Measurements from ENCODE around the gene ADGRB3.

Gene ADGRB3

GRCh38 chr6:69232496-69232895 lies 597.4 kb downstream of the ADGRB3 start:
- TF ChIP-seq CTCF (IDR thresholded peaks at IDR 0.05): no peak
- H3K4me3 ChIP-seq (ENCODE audit: low read depth, low read length): no peak overlapping the region
- no peak overlapping the region for H3K27ac ChIP-seq
- no peaks in the 10 kb centered on the region for H3K4me1 ChIP-seq
- H3K27me3 ChIP-seq (ENCODE audit: control insufficient read depth, insufficient read depth, low read length): no peaks in the 10 kb centered on the region
- no peaks in the 10 kb centered on the region for H3K36me3 ChIP-seq (ENCODE audit: control insufficient read depth, insufficient read depth, low read length)
- H3K9ac ChIP-seq: no peak overlapping the region
- H2AFZ ChIP-seq: peak overlapping the region; percentile 68
- H3K4me2 ChIP-seq (ENCODE audit: low read length): no peak overlapping the region
- H3K79me2 ChIP-seq: no peaks in the 10 kb centered on the region
- no peaks in the 10 kb centered on the region for H3K9me3 ChIP-seq (ENCODE audit: control insufficient read depth, low read length)

- Histone ChIP-seq H3K4me1 (no peaks in the 10 kb centered on the region), H3K79me2 (no peaks in the 10 kb centered on the region), H3K9ac (no peak overlapping the region), H3K27me3 (ENCODE audit: control insufficient read depth, insufficient read depth, low read length) (no peaks in the 10 kb centered on the region), H3K36me3 (ENCODE audit: control insufficient read depth, insufficient read depth, low read length) (no peaks in the 10 kb centered on the region), H3K4me3 (ENCODE audit: low read depth, low read length) (no peak overlapping the region), H2AFZ (peak overlapping the region; percentile 68), H3K4me2 (ENCODE audit: low read length) (no peak overlapping the region), H3K9me3 (ENCODE audit: control insufficient read depth, low read length) (no peaks in the 10 kb centered on the region), H3K27ac (no peak overlapping the region)
- no peak for TF ChIP-seq CTCF (IDR thresholded peaks at IDR 0.05)
These were observed 597.9 kb downstream of the ADGRB3 start for GRCh38 chr6:69232911-69233448.

DNA sequence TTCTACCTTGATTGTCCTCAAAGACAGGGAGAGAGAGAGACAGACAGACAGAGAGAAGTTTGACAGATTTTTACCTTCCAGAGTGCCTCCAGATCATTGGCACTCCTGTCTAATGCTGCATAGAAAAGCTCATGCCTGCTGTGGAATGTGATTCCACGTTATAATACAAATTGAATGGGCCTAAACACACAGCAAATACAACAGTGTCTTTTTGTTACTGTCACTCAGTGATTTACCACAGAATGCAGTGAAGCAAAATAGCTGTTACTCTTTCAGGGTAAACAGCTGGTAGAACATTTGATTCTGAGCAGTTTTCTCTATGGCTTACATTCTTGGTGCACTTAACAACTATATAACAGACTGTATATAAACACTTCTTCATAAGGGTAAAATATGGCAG lies 603.0 kb downstream of the ADGRB3 start:
- TF ChIP-seq CTCF (IDR thresholded peaks at IDR 0.05): no peak
- no peaks in the 10 kb centered on the region for H3K36me3 ChIP-seq (ENCODE audit: control insufficient read depth, insufficient read depth, low read length)
- H3K9ac ChIP-seq: no peak overlapping the region
- no peak overlapping the region for H3K4me3 ChIP-seq (ENCODE audit: low read depth, low read length)
- H3K27me3 ChIP-seq (ENCODE audit: control insufficient read depth, insufficient read depth, low read length): no peaks in the 10 kb centered on the region
- no peak overlapping the region for H3K27ac ChIP-seq
- no peaks in the 10 kb centered on the region for H3K79me2 ChIP-seq
- H3K9me3 ChIP-seq (ENCODE audit: control insufficient read depth, low read length): no peaks in the 10 kb centered on the region
- no peaks in the 10 kb centered on the region for H3K4me1 ChIP-seq
- no peak overlapping the region for H2AFZ ChIP-seq
- H3K4me2 ChIP-seq (ENCODE audit: low read length): no peak overlapping the region

DNA sequence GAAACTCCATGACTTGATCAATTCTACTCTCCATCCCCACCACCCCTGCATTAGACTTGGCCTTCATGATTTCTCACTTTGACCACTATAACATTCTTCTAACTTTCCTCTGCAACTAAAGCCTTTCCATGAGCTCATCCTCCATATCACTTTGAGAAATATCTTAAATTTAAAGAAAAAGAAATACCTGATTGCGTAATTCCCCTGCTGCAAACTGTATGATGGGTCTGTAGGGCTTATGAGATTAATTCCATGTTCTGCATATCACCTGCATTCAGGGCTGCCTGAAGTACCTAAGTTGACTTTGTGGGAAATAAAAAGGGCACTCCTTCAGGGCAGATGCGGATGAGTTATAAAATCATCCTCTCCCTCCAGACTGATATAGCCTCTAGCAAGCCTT lies 611.9 kb downstream of the ADGRB3 start:
- no peaks in the 10 kb centered on the region for H3K27me3 ChIP-seq (ENCODE audit: control insufficient read depth, insufficient read depth, low read length)
- no peaks in the 10 kb centered on the region for H3K9me3 ChIP-seq (ENCODE audit: control insufficient read depth, low read length)
- no peak overlapping the region for H3K9ac ChIP-seq
- H3K4me3 ChIP-seq (ENCODE audit: low read depth, low read length): no peak overlapping the region
- H2AFZ ChIP-seq: no peak overlapping the region
- H3K4me1 ChIP-seq: no peaks in the 10 kb centered on the region
- H3K4me2 ChIP-seq (ENCODE audit: low read length): no peak overlapping the region
- H3K79me2 ChIP-seq: no peaks in the 10 kb centered on the region
- H3K27ac ChIP-seq: no peak overlapping the region
- no peaks in the 10 kb centered on the region for H3K36me3 ChIP-seq (ENCODE audit: control insufficient read depth, insufficient read depth, low read length)
- no peak for TF ChIP-seq CTCF (IDR thresholded peaks at IDR 0.05)

DNA sequence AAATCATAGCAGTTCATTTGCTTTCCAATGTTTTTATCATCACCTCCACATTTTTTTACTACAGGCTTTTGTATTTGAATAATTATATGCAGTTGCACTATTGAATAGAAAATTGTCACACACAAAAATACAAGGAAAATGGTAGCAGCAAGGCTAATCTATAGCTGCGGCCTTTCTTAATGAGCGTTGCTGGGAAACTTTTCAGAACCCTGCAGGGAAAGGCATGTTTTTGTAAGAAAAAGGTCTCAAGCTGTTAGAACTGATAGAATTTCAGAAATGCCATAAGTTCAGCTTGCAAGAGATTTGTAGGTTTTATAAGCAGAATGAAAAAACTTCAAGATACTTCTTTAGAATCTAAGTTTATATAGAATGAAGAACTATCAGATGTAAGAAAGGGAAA lies 625.9 kb downstream of the ADGRB3 start:
- H3K9ac ChIP-seq: no peak overlapping the region
- H3K4me1 ChIP-seq: no peaks in the 10 kb centered on the region
- no peak overlapping the region for H3K4me2 ChIP-seq (ENCODE audit: low read length)
- H3K9me3 ChIP-seq (ENCODE audit: control insufficient read depth, low read length): no peaks in the 10 kb centered on the region
- H2AFZ ChIP-seq: no peak overlapping the region
- H3K27me3 ChIP-seq (ENCODE audit: control insufficient read depth, insufficient read depth, low read length): no peaks in the 10 kb centered on the region
- H3K36me3 ChIP-seq (ENCODE audit: control insufficient read depth, insufficient read depth, low read length): no peaks in the 10 kb centered on the region
- no peak for TF ChIP-seq CTCF (IDR thresholded peaks at IDR 0.05)
- H3K79me2 ChIP-seq: no peaks in the 10 kb centered on the region
- no peak overlapping the region for H3K4me3 ChIP-seq (ENCODE audit: low read depth, low read length)
- H3K27ac ChIP-seq: no peak overlapping the region
